ENCODE data around the gene UBAC2. TPM values are rescaled to one million over a fixed set of nuclear protein-coding genes. Genes with fewer than 3 reads are reported as not detected.
A peak's percentile ranks its signal among the peaks of the same experiment; 100 is the strongest.
"Not testable (repeated sequence)": the region's sequence is repeated elsewhere in the genome, so short reads cannot be mapped to it uniquely, and the experiment has no call there.

Gene UBAC2
- total RNA-seq, 2 donors from 2014 or later: 52.4 to 55.6 TPM

- not testable (repeated sequence) for H3K9me3 Mint-ChIP-seq
- peaks cover 20 to 24% of the 10 kb centered on the region in 2 donors for H3K36me3 Mint-ChIP-seq
Measured at GRCh38 chr13:99249178-99249577, 48.5 kb downstream of the UBAC2 start.

GRCh38 chr13:99249606-99250005 is 49.0 kb downstream of the UBAC2 start:
- H3K27ac Mint-ChIP-seq; H3K9me3 Mint-ChIP-seq; ATAC-seq; DNase-seq (ENCODE audit: low spot score in 2 of 2): not testable (repeated sequence)
- H3K36me3 Mint-ChIP-seq: peaks cover 20 to 24% of the 10 kb centered on the region in 2 donors

More at GRCh38 chr13:99249178-99249577, 48.5 kb downstream of the UBAC2 start:
- not testable (repeated sequence) for DNase-seq (ENCODE audit: low spot score in 2 of 2); ATAC-seq; H3K27ac Mint-ChIP-seq

- H3K9me3 Mint-ChIP-seq: peaks cover 0 to 3% of the 10 kb centered on the region in 2 donors
- peak overlapping the region; percentile 36 to 77 for H3K27ac Mint-ChIP-seq
- ATAC-seq (peak; percentile 71 to 92), DNase-seq (ENCODE audit: low spot score in 2 of 2) (no peak)
- peaks cover 25 to 31% of the 10 kb centered on the region in 2 donors for H3K36me3 Mint-ChIP-seq
Measured at GRCh38 chr13:99250982-99251825, 50.5 kb downstream of the UBAC2 start.

DNA sequence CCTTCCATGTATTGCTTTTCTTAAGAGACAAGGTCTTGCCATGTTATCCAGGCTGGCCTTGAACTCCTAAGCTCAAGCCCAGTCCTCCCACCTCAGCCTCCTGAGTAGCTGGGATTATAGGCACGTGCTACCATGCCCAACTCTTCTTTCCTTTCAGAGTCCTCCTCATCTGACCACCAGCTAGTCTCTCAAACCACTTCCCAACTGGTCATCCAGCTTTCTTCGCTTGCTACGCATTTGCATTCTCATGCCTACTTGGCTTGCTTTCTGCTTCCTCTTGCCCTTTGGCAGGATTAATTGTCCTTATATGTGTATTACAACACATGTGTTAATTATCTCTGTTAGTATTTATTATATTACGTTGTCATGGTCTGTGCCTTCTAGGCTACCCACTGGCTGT is 51.3 kb downstream of the UBAC2 start:
- DNase-seq (ENCODE audit: low spot score in 2 of 2) (no peak), ATAC-seq (no peak)
- peak overlapping the region; percentile 36 to 77 for H3K27ac Mint-ChIP-seq
- peaks cover 0 to 3% of the 10 kb centered on the region in 2 donors for H3K9me3 Mint-ChIP-seq
- H3K36me3 Mint-ChIP-seq: peaks cover 25 to 36% of the 10 kb centered on the region in 2 donors

DNA sequence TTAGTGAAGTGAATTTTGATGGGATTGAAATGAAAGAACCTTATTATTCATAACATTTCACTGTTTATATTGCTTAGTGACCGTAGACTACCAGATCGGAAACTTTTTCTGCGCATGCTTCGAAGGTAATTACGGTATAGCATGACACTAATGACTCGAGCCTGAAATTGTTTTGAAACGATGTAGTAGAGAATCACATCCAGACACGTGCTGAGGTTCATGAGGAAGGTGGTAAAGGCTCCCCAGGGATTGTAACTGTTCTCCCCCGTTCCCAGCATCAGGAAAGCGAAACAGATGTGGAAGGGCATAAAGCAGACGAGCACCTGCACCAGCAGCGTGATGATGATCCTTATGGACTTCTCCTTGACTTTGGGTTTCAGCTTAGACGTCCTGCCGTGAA is 54.2 kb downstream of the UBAC2 start:
- DNase-seq (ENCODE audit: low spot score in 2 of 2) (no peak), ATAC-seq (no peak)
- Mint-ChIP-seq H3K36me3 (peaks cover 18 to 34% of the 10 kb centered on the region in 2 donors), H3K9me3 (no peaks in the 10 kb centered on the region), H3K27ac (peak overlapping the region in 1 of 2 donors; percentile 58)

- ATAC-seq (no peak), DNase-seq (ENCODE audit: low spot score in 2 of 2) (no peak)
- H3K27ac Mint-ChIP-seq: peak overlapping the region in 1 of 2 donors; percentile 58
Measured at GRCh38 chr13:99255271-99255670, 54.6 kb downstream of the UBAC2 start.

DNA sequence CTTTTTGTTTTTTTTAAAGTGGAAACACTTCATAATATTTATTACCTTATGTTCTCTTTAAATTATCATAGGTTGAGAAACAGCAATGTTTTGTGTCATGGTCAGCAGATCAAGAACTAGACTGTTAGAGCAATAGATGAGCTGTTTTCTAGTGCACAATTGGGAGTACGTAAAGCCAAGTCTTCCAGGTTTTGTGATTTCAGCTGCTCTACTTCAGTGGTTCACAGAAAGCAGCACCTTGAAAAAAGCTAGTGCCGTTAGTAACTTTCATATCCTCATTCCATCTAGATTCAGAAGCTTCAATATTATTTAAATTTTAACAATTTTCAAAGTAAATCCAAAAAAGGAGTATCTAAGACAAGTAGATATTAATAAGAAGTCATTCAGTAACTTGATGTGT is 55.6 kb downstream of the UBAC2 start:
- no peaks in the 10 kb centered on the region for H3K9me3 Mint-ChIP-seq
- ATAC-seq: no peak
- H3K27ac Mint-ChIP-seq: peak overlapping the region; percentile 30 to 88
- DNase-seq (ENCODE audit: low spot score in 2 of 2): no peak
- H3K36me3 Mint-ChIP-seq: peaks cover 20 to 34% of the 10 kb centered on the region in 2 donors

More at GRCh38 chr13:99255271-99255670, 54.6 kb downstream of the UBAC2 start:
- peaks cover 22 to 34% of the 10 kb centered on the region in 2 donors for H3K36me3 Mint-ChIP-seq
- no peaks in the 10 kb centered on the region for H3K9me3 Mint-ChIP-seq

- Mint-ChIP-seq H3K27ac (peak overlapping the region; percentile 30 to 88), H3K9me3 (no peaks in the 10 kb centered on the region), H3K36me3 (peaks cover 17 to 34% of the 10 kb centered on the region in 2 donors)
- DNase-seq (ENCODE audit: low spot score in 2 of 2): no peak
- ATAC-seq: no peak
Measured at GRCh38 chr13:99256709-99257108, 56.1 kb downstream of the UBAC2 start.

DNA sequence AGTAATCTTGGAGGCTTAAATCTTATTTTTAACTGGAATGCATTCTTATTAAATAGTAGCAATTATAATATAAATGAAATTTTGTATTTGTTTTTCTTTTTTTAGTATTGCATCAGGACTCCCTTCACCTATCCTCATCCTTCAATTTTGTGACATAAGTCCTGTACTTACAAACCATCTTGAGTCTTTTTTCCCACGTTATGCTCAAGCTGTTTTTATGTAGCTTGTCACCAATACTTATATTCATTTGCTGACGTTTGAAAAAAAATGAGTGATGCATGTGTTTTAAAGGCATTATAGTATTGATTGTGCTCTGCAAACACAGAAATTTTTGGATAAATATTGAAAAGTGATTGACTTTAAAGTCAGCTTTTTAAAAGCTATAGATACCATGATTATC is 56.6 kb downstream of the UBAC2 start:
- no peak for ATAC-seq
- H3K27ac Mint-ChIP-seq: peak overlapping the region in 1 of 2 donors; percentile 96
- peaks cover 12 to 34% of the 10 kb centered on the region in 2 donors for H3K36me3 Mint-ChIP-seq
- no peaks in the 10 kb centered on the region for H3K9me3 Mint-ChIP-seq
- DNase-seq (ENCODE audit: low spot score in 2 of 2): no peak

GRCh38 chr13:99258210-99258860 is 57.7 kb downstream of the UBAC2 start, which contains the start of gene GPR18:
GPR18 (minus strand) TSS chr13:99258379; CDS start chr13:99255872, 2,507 bp downstream.
- H3K36me3 Mint-ChIP-seq: peaks cover 11 to 38% of the 10 kb centered on the region in 2 donors
- H3K27ac Mint-ChIP-seq: peak within 1 kb of the TSS; percentile 96 to 97

DNA sequence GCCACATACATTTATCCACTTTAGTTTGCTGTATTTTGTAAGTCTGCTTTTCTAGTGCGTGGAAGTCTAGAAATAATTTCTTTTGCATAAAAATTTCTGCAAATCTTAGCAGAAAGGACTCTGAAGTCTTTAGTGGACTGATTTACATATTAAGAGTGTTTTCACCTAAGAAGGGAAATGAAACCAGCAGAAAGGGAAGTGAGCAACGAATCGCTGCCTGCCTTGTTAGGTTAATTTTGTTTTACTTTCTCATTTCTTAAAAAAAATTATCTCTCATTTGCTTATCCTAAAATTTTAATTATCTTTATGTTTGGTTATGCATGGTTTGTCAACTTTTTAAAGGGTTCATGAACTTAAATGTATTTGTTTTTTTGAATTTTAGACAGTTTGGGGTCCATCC is 58.3 kb downstream of the UBAC2 start:
- Mint-ChIP-seq H3K27ac (peak overlapping the region; percentile 96 to 97), H3K9me3 (no peaks in the 10 kb centered on the region), H3K36me3 (peaks cover 11 to 41% of the 10 kb centered on the region in 2 donors)
- ATAC-seq: peak; percentile 36 to 41
- no peak for DNase-seq (ENCODE audit: low spot score in 2 of 2)

More at GRCh38 chr13:99258210-99258860, 57.7 kb downstream of the UBAC2 start, which contains the start of gene GPR18:
- ATAC-seq (peak; percentile 89 to 90), DNase-seq (ENCODE audit: low spot score in 2 of 2) (no peak)
- no peaks in the 10 kb centered on the region for H3K9me3 Mint-ChIP-seq

DNA sequence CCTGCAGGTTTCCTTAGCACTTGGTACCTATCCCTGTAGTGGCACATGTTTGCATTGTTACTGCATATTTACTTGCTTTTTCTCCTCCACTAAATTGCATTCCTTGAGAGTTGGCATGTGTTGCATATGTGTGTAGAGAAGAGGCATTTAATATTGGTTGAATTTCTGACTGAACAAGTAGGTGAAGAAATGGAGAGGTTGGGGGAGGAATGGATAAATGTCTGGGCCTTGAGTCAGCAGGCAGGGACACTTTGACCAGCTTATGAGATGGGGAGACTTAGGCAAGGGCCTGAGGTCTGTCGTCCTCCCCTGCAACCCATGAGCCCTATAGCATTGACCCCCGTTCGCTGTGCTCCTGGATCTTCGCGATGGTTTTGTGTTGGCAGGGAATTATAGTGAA is 59.6 kb downstream of the UBAC2 start:
- Mint-ChIP-seq H3K36me3 (peaks cover 6 to 35% of the 10 kb centered on the region in 2 donors), H3K9me3 (no peaks in the 10 kb centered on the region), H3K27ac (peak overlapping the region in 1 of 2 donors; percentile 5)
- no peak for DNase-seq (ENCODE audit: low spot score in 2 of 2)
- ATAC-seq: no peak

GRCh38 chr13:99261059-99261458 is 60.4 kb downstream of the UBAC2 start:
- no peak overlapping the region for H3K27ac Mint-ChIP-seq
- H3K9me3 Mint-ChIP-seq: no peaks in the 10 kb centered on the region
- no peak for DNase-seq (ENCODE audit: low spot score in 2 of 2)
- ATAC-seq: no peak
- H3K36me3 Mint-ChIP-seq: peaks cover 6 to 30% of the 10 kb centered on the region in 2 donors

- ATAC-seq (no peak), DNase-seq (ENCODE audit: low spot score in 2 of 2) (no peak)
- Mint-ChIP-seq H3K27ac (no peak overlapping the region), H3K9me3 (no peaks in the 10 kb centered on the region), H3K36me3 (peaks cover 6 to 20% of the 10 kb centered on the region in 2 donors)
Measured at GRCh38 chr13:99263126-99263785, 62.6 kb downstream of the UBAC2 start.

- peaks cover 6 to 18% of the 10 kb centered on the region in 2 donors for H3K36me3 Mint-ChIP-seq
- DNase-seq (ENCODE audit: low spot score in 2 of 2): no peak
- no peaks in the 10 kb centered on the region for H3K9me3 Mint-ChIP-seq
- no peak overlapping the region for H3K27ac Mint-ChIP-seq
- ATAC-seq: no peak
Measured at GRCh38 chr13:99264051-99264450, 63.4 kb downstream of the UBAC2 start.

- H3K36me3 Mint-ChIP-seq: peaks cover 0 to 7% of the 10 kb centered on the region in 2 donors
- ATAC-seq (peak; percentile 89 to 92), DNase-seq (ENCODE audit: low spot score in 2 of 2) (peak in 1 of 2 donors; percentile 54)
- no peaks in the 10 kb centered on the region for H3K9me3 Mint-ChIP-seq
- H3K27ac Mint-ChIP-seq: peak overlapping the region; percentile 2 to 93
Measured at GRCh38 chr13:99265162-99265800, 64.6 kb downstream of the UBAC2 start.
